Skeletal muscle cell (primary cell): Measurements from ENCODE around the gene IL21R.
"Not testable (repeated sequence)": the region's sequence is repeated elsewhere in the genome, so short reads cannot be mapped to it uniquely, and the experiment has no call there.

Source experiments
- DNase-seq: peaks from one replicate; pipeline ENCODE4 v3.0.0-alpha.2; 2010; ENCODE audit warnings: low read depth
- H3K4me3 ChIP-seq: 2 replicates; pipeline ENCODE4 v1.5.1; 2011; ENCODE audit warnings: low read depth, mild to moderate bottlenecking, control low read depth, low read length, moderate library complexity

Gene IL21R

DNA sequence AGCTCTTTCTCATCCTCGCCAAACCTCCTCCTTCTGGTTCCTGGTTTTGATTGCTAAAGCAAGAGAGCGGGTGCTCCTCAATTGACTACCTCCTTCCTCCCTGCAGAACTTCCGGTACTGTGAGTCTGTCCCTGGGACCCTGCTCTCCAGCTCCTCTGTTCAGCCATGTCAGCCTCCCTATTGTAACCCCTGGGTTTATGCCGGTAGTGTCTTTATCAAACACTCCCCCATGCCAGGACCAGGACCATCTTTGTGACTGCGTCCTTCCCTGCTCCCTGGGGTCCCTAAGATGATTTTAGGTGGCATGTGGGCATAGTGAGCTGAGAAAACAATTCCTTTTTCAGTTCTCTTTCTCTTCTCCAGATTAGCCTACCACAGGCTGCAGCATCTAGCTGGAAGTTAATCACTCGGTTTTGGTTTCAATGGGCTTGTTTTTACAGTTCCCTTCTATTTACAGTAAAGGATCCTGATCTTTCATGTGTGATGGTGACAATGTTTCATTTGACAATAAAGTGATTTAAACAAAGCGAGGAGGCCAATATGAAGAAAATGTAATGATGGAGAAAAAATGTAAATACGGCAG is 27.7 kb upstream of the IL21R start:
- no peak for DNase-seq
- H3K4me3 ChIP-seq = no peak overlapping the region

DNA sequence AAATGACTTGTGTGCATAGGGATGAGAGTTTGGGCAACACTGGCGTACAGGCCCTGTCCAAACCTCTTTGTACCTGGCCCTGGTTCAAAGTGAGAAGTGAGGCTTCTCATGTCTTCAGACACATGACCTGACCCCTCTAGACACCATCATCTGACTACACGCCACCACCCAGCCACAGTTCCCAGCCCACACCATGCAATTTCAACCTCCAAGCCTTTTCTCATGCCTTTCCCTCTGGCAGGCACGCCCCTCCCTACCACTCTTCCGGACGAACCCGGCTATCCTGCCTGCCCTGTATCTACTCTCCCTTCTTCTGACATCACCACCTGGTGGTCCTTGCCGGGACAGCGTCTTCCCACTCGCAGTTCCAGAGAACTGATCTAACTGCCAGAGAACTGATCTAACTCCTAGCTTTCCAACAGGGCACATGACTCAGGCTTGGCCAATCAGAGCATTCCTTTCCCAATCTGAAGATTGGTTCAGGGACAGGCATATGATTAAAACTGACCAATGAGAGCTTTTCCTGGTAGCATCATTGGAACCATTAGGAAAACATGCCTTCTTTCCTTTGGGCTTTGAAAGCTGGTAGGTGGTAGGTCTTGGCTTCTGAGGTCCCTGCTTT is 27.1 kb upstream of the IL21R start:
- peak; percentile 20 for DNase-seq
- H3K4me3 ChIP-seq = no peak overlapping the region

DNA sequence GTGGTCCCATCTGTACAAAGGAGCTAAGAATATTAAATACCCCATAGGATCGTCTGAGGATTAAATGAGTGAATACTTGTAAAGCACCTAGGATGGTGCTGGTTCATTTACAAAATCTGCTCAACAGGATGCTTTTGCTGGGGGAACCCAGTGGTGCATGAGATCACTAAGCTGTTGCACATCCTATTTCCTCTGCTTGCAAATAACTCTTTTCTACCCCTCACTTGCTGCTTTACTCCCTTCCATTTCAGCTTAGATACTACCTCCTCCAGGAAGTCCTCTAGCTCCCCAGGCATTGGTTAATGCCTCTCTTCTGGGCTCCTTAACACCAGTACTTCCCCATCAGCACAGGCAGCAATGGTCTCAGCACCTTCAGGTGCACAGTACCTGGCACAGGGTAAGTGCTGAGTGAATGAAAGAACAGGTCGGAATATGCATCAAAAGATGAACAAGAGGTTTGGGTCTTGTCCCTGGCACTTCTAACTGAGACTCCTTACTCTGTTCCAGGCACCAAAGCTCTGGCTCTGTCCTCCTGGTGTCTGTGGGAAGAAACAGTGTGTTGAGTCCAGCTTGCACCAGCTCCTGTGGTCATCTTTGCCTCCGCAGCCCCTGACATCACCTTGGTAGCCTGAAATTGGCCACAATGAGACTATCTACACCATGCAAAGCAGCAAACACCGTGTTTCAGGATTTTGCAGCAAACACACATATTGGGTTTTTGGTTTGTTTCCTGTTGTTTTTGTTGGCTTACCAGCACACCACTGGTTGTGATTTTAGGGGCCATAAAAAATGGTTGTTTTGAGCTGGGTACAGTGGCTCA is 24.1 kb upstream of the IL21R start:
- no peak for DNase-seq
- no peak overlapping the region for H3K4me3 ChIP-seq

DNA sequence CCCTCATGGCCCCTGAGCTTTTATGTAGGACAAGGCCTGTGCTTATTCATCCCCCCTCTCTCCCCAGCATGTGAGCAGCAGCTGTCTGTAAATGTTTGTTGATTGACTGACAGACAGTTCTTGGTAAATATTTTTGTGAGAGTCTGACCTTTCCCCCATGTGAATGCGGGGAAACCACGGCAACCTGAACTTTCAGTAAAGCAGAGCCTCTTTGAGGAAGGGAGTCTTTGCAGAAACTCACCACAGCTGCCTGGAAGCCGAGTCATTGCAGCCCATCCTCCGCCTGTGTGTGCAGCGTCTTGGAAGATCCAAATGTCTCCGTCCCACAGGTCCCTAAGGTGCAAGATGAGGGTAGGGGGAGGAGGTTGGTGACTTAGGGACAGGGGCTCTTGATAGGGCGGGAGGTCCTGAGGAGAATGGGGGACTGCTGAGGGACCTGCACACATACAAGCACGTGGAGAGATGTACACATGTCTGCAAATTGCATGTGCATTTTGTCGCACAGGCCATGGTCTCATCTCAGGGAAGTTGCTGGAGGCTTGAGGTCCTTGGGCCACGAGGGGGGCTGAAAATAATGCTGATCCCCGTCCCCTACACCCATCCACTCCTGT is 23.0 kb upstream of the IL21R start:
- no peak for DNase-seq
- no peak overlapping the region for H3K4me3 ChIP-seq

DNA sequence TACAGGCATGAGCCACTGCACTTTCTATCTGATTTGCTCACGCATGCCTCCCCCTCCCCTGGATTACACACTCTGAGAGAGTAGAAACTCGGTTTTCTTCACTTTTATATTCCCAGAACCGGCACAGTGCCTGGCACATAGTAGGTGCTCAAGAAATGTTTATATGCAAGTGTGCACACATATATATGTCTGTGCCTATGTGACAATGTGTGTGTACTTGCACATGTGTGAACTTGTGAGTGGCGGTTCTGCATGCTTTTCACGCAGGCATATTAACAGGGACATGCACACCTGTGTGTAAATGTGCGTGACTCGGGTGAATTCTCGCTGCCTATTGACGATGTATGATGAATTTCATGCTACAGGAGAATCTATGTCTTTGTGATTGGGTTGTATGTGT is 22.1 kb upstream of the IL21R start:
- DNase-seq = no peak
- no peak overlapping the region for H3K4me3 ChIP-seq

DNA sequence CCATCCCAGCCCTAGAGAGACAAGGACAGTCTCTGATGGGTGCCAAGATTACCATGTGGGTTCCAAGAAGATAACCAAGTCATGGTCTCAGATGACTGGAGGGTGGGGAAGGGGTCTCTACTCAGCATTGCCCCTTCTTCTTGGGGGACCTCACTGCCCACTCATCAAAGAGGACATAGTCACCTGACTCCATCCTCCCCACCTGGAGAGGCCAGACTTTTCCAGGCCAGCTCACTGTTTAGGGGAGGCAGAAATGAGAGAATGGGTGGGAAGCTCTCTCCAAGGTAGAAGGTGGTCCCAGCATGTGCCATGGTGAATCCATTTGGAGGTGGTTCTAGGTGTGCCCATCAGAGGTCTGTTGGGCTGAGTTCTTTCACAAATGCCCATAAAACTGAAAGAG is 20.7 kb upstream of the IL21R start:
- no peak for DNase-seq
- H3K4me3 ChIP-seq = no peak overlapping the region

DNA sequence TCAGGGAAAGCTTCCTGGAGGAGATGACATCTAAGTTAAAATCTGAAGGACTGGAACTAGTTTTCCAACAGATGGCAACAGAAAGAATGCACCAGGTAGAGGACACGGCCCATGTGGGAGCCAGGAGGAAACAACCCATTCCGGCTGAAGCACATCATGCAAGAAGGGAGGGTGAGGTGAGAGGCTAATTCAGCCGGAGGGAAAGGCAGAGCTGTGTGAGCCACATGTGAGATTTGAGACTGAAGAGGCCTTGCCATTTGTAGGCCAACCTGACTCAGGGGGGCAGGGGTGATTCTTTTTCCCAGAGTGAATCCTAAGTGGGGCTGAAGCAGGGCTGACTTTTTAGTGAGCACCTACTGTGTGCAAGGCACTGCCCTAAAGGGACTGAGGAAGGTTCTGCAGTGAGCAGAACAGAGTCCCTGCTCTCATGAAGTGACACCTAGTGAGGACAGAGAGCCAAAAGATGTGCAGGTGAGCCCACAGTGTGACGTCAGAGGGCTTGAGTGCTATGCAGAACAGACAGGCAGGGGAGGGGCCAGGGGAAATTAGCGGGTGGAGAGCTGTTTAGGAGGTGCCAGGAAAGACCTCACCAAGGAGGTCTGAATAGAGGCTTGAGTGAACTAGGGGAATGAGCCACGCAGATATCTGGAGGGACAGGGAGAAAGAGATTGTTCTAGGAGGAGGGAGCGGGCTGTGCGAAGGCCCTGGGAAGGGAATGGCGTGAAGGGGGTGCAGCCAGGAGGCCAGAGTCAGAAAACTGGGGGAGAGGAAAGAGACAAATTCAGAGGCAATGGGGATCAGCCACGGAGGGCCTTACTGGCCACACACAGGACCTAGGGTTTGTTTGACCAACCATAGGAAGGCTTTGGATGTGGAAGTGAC is 19.8 kb upstream of the IL21R start:
- no peak overlapping the region for H3K4me3 ChIP-seq
- no peak for DNase-seq

DNA sequence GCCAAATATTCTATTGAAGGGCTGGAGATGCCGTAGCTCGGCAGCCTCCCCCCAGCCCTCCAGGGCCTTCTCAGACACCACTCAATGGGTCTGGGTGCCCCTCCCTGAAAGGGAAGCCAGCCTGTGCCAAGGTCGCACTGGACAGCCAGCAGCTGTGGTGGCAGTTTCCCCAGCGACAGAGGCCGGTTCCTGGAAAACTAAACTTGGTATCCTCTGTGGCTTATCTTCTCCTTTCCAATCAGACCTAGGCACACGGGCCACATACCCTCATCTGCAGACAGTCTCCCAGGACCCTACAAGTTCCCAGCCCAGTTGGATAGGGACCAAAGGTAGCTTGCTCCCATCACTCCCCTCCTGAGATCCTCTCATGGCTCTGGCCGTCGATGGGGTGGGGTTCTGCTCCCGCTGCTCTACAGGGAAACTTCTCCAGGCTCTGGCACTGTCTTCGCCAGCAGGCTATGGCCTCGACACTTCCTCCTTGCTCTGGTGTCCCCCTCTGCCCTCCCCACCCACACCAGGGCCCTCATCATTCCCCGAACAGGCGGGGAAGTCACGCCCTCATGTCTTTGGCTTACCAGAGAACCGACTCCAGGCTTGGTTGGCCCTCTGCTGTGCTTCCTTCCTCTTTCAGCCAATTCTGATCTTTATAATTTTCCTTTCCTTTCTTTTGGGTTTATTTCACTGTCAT is 18.3 kb upstream of the IL21R start:
- DNase-seq = no peak
- H3K4me3 ChIP-seq = no peak overlapping the region

DNA sequence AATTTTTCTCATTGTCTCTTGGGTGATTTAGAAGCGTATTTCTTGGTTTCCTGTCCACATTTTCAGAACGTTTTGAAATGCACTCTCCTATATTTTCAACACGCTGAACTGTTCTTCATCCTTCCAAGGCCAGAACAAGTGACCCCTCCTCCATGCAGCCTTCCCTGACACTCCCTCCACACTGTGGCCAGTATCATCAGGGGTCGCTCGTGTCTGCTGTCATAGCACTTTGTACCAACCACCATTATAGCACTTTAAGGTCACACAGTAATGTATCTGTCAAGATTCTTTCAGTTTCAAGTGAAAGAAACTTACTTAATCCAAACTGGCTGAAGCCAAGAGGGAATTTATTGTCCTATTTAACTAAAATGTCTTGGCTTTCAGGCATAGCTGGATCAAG is 17.5 kb upstream of the IL21R start:
- DNase-seq = no peak
- no peak overlapping the region for H3K4me3 ChIP-seq

DNA sequence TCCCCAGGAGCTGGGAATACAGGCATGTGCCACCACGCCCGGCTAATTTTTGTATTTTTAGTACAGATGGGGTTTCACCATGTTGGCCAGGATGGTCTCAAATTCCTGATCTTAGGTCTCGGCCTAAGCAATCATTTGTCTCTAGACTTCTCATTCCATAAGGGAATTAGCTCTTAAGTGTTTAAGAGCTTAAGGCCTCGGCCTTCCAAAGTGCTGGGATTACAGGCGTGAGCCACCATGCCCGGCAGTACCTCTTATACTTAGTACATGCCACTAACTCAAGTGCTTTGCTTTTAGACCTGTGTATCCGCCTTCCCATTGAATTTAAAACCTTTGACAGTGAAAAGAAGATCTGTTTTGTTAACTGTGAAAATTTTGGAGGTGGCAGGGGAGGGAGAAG is 16.6 kb upstream of the IL21R start:
- no peak for DNase-seq

DNA sequence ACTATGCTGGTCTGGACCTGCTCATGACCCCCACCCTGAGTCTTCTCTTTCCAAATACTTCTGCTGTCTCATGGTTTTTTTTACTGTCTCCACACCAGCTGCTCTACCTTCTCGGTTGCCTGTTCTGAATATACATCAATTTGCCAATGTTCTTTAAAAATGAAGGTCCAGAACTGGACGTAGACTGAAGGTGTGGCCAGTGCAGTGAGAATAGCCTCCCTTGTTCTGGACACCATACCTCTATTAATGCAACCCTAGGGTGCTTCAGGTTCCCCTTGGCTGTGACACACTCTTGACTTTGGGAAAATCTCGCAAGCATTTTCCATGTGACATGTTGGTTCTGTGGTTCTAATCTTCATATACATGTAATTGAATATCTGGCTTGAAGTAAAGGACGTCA is 15.3 kb upstream of the IL21R start:
- no peak overlapping the region for H3K4me3 ChIP-seq
- no peak for DNase-seq

More for the DNA sequence above, 16.6 kb upstream of the IL21R start:
- no peak overlapping the region for H3K4me3 ChIP-seq

DNA sequence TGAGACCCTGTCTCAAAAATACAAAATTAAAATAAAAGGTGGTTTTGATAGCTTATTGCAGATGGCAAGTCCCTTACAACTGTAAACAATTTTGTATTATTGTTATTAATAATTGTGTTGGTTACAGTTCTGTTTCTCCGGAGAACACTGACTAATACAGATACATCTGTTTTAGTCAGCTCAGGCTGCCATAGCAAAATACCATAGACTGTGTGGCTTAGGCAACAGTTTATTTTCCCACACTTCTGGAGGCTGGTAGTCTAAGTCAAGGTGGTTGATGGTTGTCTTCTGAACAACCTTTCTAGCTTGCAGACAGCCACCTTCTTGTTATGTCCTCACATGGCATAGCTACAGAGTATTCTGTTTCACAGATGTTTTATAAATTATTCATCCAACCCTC is 14.2 kb upstream of the IL21R start:
- DNase-seq = no peak
- no peak overlapping the region for H3K4me3 ChIP-seq

DNA sequence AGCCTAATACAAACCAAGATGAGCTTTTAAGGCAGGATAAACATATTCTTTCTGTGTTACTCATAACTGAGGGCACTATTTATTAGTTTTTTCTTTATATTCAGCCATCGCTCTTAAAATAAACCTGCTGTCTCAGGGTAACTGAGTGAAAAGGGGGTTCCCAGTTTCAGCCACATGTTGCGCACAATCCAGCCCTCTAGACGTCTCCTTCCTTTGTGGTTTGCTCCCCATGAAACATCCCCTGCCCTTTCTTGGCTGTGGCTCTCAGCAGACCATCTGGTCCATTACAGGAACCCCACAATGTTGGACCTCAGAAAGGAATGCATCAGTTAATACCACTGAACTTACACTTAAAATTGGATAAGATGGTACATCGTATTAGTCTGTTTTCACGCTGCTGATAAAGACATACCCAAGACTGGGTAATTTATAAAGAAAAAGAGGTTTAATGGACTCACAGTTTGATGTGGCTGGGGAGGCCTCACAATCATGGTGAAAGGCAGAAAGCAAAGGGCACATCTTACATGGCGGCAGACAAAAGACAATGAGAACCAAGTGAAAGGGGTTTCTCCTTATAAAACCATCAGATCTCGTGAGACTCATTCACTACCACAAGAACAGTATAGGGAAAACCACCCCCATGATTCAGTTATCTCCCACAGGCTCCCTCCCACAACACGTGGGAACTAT is 12.6 kb upstream of the IL21R start:
- DNase-seq = no peak
- no peak overlapping the region for H3K4me3 ChIP-seq

DNA sequence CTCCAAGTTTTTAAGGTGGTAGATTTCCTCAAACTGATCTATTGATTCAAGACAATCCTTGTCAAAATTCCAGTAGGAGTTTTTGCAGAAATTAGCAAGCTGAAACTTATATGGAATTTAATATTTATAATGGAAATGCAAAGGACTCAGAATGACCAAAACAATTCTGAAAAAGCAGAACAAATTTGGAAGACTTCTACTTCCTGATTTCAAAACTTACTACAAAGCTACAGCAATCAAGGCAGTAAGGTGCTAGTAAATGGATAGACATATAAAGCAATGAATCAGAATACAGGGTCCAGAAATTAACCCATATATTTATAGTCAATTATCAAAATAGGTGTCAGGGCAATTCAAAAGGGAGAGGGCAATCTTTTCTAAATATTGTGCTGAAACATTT is 11.8 kb upstream of the IL21R start:
- DNase-seq = no peak

DNA sequence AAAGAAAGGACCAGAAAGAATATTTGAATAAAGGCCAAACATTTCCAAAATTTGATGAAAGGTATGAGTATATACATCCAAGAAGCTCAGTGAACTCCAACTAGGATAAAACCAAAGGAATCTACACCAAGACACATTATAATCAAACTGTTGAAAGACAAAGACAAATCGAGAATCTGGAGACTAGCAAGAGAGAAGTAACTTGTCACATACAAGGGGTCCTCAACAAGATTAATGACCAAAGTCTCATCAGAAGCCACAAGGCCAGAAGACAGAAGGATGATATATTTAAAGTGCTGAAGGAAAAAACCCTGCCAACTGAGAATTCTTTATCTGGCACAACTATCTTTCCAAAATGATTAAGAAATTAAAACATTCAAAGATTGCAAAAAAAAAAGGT is 9.3 kb upstream of the IL21R start:
- no peak for DNase-seq
- no peak overlapping the region for H3K4me3 ChIP-seq

More for the DNA sequence above, 11.8 kb upstream of the IL21R start:
- no peak overlapping the region for H3K4me3 ChIP-seq

DNA sequence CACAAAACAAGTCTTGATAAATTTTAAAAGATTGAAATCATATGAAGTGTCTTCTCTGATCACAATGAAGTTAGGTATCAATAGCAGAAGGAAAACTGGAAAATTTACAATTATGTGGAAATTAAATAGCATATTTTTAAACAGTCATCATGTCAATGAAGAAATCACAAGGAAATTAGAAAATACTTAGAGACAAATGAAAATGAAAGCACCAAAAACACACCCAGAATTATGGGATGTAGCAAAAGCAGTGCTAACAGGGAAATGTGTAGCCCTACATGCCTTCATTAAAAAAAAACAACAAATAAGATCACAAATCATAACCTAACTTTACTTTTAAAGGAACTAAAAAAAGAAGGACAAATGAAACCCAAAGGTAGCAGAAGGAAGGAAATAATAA is 7.5 kb upstream of the IL21R start:
- H3K4me3 ChIP-seq = no peak overlapping the region
- DNase-seq = no peak

DNA sequence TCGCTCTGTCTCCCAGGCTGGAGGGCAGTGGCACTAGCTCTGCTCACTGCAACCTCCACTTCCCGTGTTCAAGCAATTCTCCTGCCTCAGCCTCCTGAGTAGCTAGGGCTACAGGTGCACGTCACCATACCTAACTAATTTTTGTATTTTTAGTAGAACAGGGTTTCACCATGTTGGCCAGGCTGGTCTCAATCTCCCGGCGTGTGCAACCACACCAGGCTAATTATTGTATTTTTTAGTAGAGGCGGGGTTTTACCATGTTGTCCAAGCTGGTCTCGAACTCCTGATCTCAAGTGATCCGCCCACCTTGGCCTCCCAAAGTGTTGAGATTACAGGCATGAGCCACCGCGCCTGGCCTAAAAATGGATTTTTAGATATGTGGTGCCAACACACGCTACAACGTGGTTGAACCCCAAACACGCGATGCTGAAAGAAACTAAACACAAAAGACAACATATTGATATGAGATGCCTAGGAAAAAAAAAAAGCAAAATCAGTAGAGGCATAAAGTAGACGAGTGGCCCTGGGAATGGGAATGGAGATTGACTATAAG is 3.6 kb upstream of the IL21R start:
- DNase-seq, H3K4me3 ChIP-seq: not testable (repeated sequence)
